H9 (cell line): ENCODE data around the gene NEGR1. TPM values are rescaled to one million over a fixed set of nuclear protein-coding genes. Genes with fewer than 3 reads are reported as not detected.

Experiments
- DNase-seq: peaks from one replicate; pipeline ENCODE4 v3.0.0-alpha.2; 2017
- H2AFZ ChIP-seq: one replicate; pipeline ENCODE4 v1.6.1; 2013; ENCODE audit warnings: mild to moderate bottlenecking, low read length, control low read depth, moderate library complexity
- H2AK5ac ChIP-seq: 2 replicates; pipeline ENCODE4 v1.6.1; 2013; ENCODE audit warnings: low read length, control low read depth, mixed read lengths; ENCODE audit not compliant: insufficient read length
- H2BK120ac ChIP-seq: one replicate; pipeline ENCODE4 v1.6.1; 2013; ENCODE audit warnings: low read depth, mild to moderate bottlenecking, low read length, control low read depth, inconsistent platforms; ENCODE audit not compliant: poor library complexity, severe bottlenecking
- H2BK12ac ChIP-seq: 2 replicates; pipeline ENCODE4 v1.6.1; 2013; ENCODE audit warnings: low read length, control low read depth, mixed read lengths, low read depth; ENCODE audit not compliant: insufficient read length
- H2BK15ac ChIP-seq: 2 replicates; pipeline ENCODE4 v1.6.1; 2013; ENCODE audit warnings: low read depth, low read length, control low read depth
- H2BK20ac ChIP-seq: one replicate; pipeline ENCODE4 v1.6.1; 2013; ENCODE audit warnings: low read depth, mild to moderate bottlenecking, low read length, control low read depth, inconsistent platforms; ENCODE audit not compliant: poor library complexity, severe bottlenecking
- H2BK5ac ChIP-seq: 2 replicates; pipeline ENCODE4 v1.6.1; 2013; ENCODE audit warnings: low read length, control low read depth, mixed read lengths; ENCODE audit not compliant: insufficient read length
- H3K14ac ChIP-seq: 2 replicates; pipeline ENCODE4 v1.6.1; 2013; ENCODE audit warnings: low read length, control low read depth; ENCODE audit not compliant: insufficient read depth
- H3K18ac ChIP-seq: 2 replicates; pipeline ENCODE4 v1.6.1; 2013; ENCODE audit warnings: low read depth, mild to moderate bottlenecking, mixed read lengths, low read length, control low read depth; ENCODE audit not compliant: insufficient read length
- H3K23ac ChIP-seq: 2 replicates; pipeline ENCODE4 v1.6.1; 2013; ENCODE audit warnings: low read length, control low read depth, mixed read lengths, low read depth; ENCODE audit not compliant: insufficient read length
- H3K23me2 ChIP-seq: 2 replicates; pipeline ENCODE4 v1.6.1; 2013; ENCODE audit warnings: low read depth, mild to moderate bottlenecking, mixed read lengths, low read length, control low read depth; ENCODE audit not compliant: insufficient read length, poor library complexity, severe bottlenecking
- H3K27ac ChIP-seq: 2 replicates; pipeline ENCODE4 v1.5.1; 2013; ENCODE audit warnings: low read length, control low read depth, mixed read lengths, low read depth; ENCODE audit not compliant: insufficient read length
- H3K27me3 ChIP-seq: 2 replicates; pipeline ENCODE4 v1.6.1; 2013; ENCODE audit warnings: low read length, control low read depth, inconsistent platforms; ENCODE audit not compliant: insufficient read depth
- H3K4ac ChIP-seq: 2 replicates; pipeline ENCODE4 v1.6.1; 2013; ENCODE audit warnings: low read depth, mild to moderate bottlenecking, control low read depth, inconsistent platforms, low read length, moderate library complexity
- H3K4me1 ChIP-seq: 2 replicates; pipeline ENCODE4 v1.6.1; 2013; ENCODE audit warnings: low read length, control low read depth, inconsistent platforms; ENCODE audit not compliant: insufficient read depth
- H3K4me2 ChIP-seq: 2 replicates; pipeline ENCODE4 v1.6.1; 2013; ENCODE audit warnings: low read length, control low read depth, mixed read lengths; ENCODE audit not compliant: insufficient read length, insufficient read depth
- H3K56ac ChIP-seq: 2 replicates; pipeline ENCODE4 v1.6.1; 2013; ENCODE audit warnings: low read depth, mild to moderate bottlenecking, mixed read lengths, low read length, control low read depth; ENCODE audit not compliant: insufficient read length
- H3K79me1 ChIP-seq: 2 replicates; pipeline ENCODE4 v1.6.1; 2013; ENCODE audit warnings: low read depth, mild to moderate bottlenecking, moderate library complexity, low read length, control low read depth, inconsistent platforms; ENCODE audit not compliant: insufficient read depth, poor library complexity, severe bottlenecking
- H3K79me2 ChIP-seq: 2 replicates; pipeline ENCODE4 v1.6.1; 2013; ENCODE audit warnings: low read length, control low read depth, inconsistent platforms; ENCODE audit not compliant: insufficient read depth
- H3K9ac ChIP-seq: 2 replicates; pipeline ENCODE4 v1.6.1; 2013; ENCODE audit warnings: low read length, control low read depth, mixed read lengths; ENCODE audit not compliant: insufficient read length; ENCODE audit errors: extremely low read depth
- H3K9me3 ChIP-seq: one replicate; pipeline ENCODE4 v1.6.1; 2013; ENCODE audit warnings: low read depth, low read length, inconsistent platforms; ENCODE audit not compliant: control insufficient read depth
- H3T11ph ChIP-seq: one replicate; pipeline ENCODE4 v1.6.1; 2013; ENCODE audit warnings: mild to moderate bottlenecking, low read length, control low read depth, inconsistent platforms
- H4K20me1 ChIP-seq: one replicate; pipeline ENCODE4 v1.6.1; 2013; ENCODE audit not compliant: control insufficient read depth, insufficient read length, insufficient read depth
- H4K5ac ChIP-seq: 2 replicates; pipeline ENCODE4 v1.6.1; 2013; ENCODE audit warnings: low read depth, mild to moderate bottlenecking, mixed read lengths, low read length, control low read depth; ENCODE audit not compliant: insufficient read length
- H4K8ac ChIP-seq: replicated peaks from 2 replicates; pipeline ENCODE4 v1.6.1; 2013; ENCODE audit warnings: low read length, control low read depth, mixed read lengths, low read depth; ENCODE audit not compliant: insufficient read length
- H4K91ac ChIP-seq: 2 replicates; pipeline ENCODE4 v1.6.1; 2013; ENCODE audit warnings: low read depth, mild to moderate bottlenecking, moderate library complexity, mixed read lengths, low read length, control low read depth; ENCODE audit not compliant: insufficient read length
- H3K27ac Mint-ChIP-seq, 3 experiments: 2 replicates in 2 of 3; 3 replicates in 1 of 3; pipeline ENCODE4 v1.8.0; 2020 to 2021; ENCODE audit warnings: mixed read lengths in 3 of 3, mild to moderate bottlenecking in 1 of 3, moderate library complexity in 1 of 3
- H3K27me3 Mint-ChIP-seq: 2 replicates; pipeline ENCODE4 v1.8.0; 2021; ENCODE audit warnings: low read depth, mild to moderate bottlenecking, moderate library complexity, mixed read lengths
- H3K36me3 Mint-ChIP-seq, 3 experiments: 2 replicates in 2 of 3; 3 replicates in 1 of 3; pipeline ENCODE4 v1.8.0; 2020 to 2021; ENCODE audit warnings: low read depth in 3 of 3, mixed read lengths in 3 of 3; ENCODE audit not compliant: insufficient read depth in 1 of 3
- H3K4me1 Mint-ChIP-seq, 2 experiments: 2 replicates each; pipeline ENCODE4 v1.8.0; 2020; ENCODE audit warnings: mixed read lengths in 2 of 2
- H3K4me3 Mint-ChIP-seq, 2 experiments: 2 replicates in 1 of 2; 3 replicates in 1 of 2; pipeline ENCODE4 v1.8.0; 2020 to 2021; ENCODE audit warnings: mild to moderate bottlenecking in 2 of 2, mixed read lengths in 2 of 2, moderate library complexity in 1 of 2
- H3K9me3 Mint-ChIP-seq, 2 experiments: 2 replicates in 1 of 2; 3 replicates in 1 of 2; pipeline ENCODE4 v1.8.0; 2020; ENCODE audit warnings: mild to moderate bottlenecking in 2 of 2, mixed read lengths in 2 of 2, moderate library complexity in 1 of 2
- CTCF ChIP-seq: fragments of 200-600 bp; sonication (generic); conservative IDR thresholded peaks from 3 replicates; pipeline ENCODE4 v1.8.0; 2021; ENCODE audit warnings: antibody characterized with exemption, mild to moderate bottlenecking
- WGBS: extraction: QIAGEN DNeasy Blood & Tissue Kit; methylation state at CpG from one replicate; pipeline ENCODE4 v1.1.7; 2013; ENCODE audit warnings: missing lambda C conversion rate, low lambda C conversion rate, mixed read lengths; ENCODE audit not compliant: insufficient read length; ENCODE audit errors: extremely low coverage; 5-methylcytosine and 5-hydroxymethylcytosine counted together
- total RNA-seq: library from RNA; stranded (reverse); gene quantifications from 2 replicates; pipeline ENCODE4 v1.2.1, GENCODE V29; 2021

Gene NEGR1
- total RNA-seq, 1 experiment from 2014 or later, result 0.13 TPM

- H3K9me3 Mint-ChIP-seq, result no peaks in the 10 kb centered on the region
- Histone ChIP-seq H3K4me1 (no peaks in the 10 kb centered on the region), H2AFZ (no peak overlapping the region), H3K9ac (no peak overlapping the region), H3K4ac (no peak overlapping the region), H2AK5ac (no peak overlapping the region), H3K14ac (no peak overlapping the region), H2BK5ac (no peak overlapping the region), H4K91ac (no peak overlapping the region), H3K4me2 (no peak overlapping the region), H3T11ph (no peak overlapping the region), H3K9me3 (no peaks in the 10 kb centered on the region), H3K23me2 (no peaks in the 10 kb centered on the region), H2BK15ac (no peak overlapping the region), H3K23ac (no peak overlapping the region), H4K5ac (no peak overlapping the region), H3K79me1 (no peaks in the 10 kb centered on the region), H2BK12ac (no peak overlapping the region), H3K18ac (no peak overlapping the region), H3K27me3 (no peaks in the 10 kb centered on the region), H4K20me1 (no peaks in the 10 kb centered on the region), H3K79me2 (no peaks in the 10 kb centered on the region), H3K27ac (no peak overlapping the region), H2BK120ac (no peak overlapping the region), H2BK20ac (no peak overlapping the region), H3K56ac (no peak overlapping the region), H4K8ac (no peak overlapping the region)
- WGBS, result no CpG with 5 or more reads among the region's 3 CpGs
- no peak for TF ChIP-seq CTCF
- no peaks in the 10 kb centered on the region for H3K36me3 Mint-ChIP-seq
- H3K4me1 Mint-ChIP-seq, result 0 out of 4 replicates have a peak, but pooled peaks cover 0 to 4% of the 10 kb centered on the region in 2 experiments
- H3K4me3 Mint-ChIP-seq, result no peak overlapping the region
- H3K27me3 Mint-ChIP-seq, result no peaks in the 10 kb centered on the region
- no peak for DNase-seq
- H3K27ac Mint-ChIP-seq, result no peak overlapping the region
These were observed 180.3 kb downstream of the NEGR1 start for GRCh38 chr1:72101840-72102632.
